COR-L47 (cell line): ENCODE measurements around the gene TPRN.

Source experiments
- DNase-seq: peaks from one replicate; lab custom pipeline; 2025; lab: John Stamatoyannopoulos, UW

The TPRN gene

DNA sequence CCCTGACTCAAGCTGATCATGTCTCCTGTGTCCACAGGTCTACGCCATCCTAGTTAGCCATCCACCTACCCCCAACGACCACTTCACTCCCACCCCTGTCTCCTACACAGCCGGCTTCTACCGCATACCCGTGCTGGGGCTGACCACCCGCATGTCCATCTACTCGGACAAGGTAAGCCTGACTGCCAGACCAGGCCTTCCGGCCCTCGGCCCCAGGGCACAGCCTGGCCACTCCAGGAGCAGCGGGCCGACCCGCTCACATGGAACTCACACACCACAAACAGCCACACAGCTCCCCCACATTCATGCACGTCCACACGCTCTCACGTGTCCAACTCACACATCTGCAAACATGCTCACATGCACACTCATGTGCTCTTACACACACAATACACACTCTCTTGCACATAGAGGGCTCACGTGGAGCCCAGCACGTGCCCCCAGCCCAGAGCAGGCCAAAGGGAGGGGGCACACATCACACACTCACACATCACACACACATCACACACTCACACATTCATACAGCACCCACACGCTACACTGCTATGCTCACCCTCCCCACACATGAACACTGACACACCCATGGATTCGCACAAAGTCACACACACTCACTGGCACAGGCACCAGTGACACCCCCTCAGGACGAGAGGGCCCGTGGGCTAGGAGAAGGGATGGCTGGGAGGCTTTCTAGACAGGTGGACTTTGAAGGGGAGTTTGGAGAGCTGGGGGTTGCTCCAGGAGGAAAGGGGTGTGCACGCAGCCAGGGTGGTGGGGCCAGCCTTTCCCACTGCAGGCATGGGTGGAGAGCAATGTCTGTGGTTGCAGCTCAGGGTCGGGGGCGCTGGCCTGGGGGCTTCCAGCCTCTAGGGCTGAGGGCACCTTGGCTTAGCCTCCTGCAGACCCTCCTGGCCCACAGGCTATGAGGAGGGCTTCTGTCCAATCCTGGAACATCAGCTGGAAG lies 58.3 kb downstream of the TPRN start:
- DNase-seq, result no peak
